GM19395 (cell line): ENCODE results near the gene SHROOM4.

Experiments
- ATAC-seq: cut with Tn5 transposase; IDR thresholded peaks from one replicate; pipeline ENCODE4 v1.9.1; 2021; ENCODE audit warnings: mild to moderate bottlenecking, moderate library complexity; ENCODE audit not compliant: unreplicated experiment

The SHROOM4 gene

GRCh38 chrX:50622751-50623150, 191.2 kb downstream of the SHROOM4 start:
- no peak for ATAC-seq

GRCh38 chrX:50618788-50619558, 195.0 kb downstream of the SHROOM4 start:
- ATAC-seq = no peak

DNA sequence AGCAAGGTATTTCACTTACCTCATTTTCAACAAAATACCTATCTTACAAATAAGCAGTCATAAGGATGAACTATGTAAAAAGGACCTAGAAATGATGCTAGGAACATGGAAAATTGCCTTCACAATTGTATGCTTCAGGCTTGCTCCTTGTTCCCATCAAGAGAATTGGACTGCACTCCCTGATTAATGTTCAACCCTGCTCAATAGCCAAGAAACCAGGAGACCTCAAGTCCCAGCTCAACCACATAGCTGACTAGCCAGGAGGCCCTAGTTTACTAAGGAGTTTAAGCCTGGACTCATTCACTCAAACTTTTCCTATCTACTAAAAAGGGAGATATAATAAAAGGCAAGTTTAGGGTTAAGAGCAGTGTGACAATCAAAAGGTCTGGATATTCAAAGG, 196.8 kb downstream of the SHROOM4 start:
- no peak for ATAC-seq

GRCh38 chrX:50615570-50616158, 198.3 kb downstream of the SHROOM4 start:
- ATAC-seq = no peak

DNA sequence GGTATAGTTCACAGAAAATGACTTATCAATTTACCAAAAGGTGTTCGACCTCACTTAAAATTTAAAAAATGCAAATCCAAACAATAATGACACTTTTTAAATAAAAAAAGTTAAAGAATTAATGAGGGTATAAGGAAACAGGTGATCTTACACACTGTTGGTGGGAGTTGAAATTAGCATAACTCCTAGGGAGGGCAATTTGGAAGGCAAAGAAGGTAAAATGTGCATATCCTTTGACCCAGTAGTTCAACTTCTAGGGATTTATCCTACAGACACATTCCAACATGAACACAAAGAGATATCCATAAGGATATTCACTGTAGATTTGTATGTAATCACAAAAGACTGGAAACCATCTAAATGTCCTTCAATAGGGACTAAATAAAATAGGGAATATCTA, 199.5 kb downstream of the SHROOM4 start:
- ATAC-seq = no peak

- ATAC-seq = no peak
Measured at GRCh38 chrX:50613846-50614245, 200.1 kb downstream of the SHROOM4 start.

DNA sequence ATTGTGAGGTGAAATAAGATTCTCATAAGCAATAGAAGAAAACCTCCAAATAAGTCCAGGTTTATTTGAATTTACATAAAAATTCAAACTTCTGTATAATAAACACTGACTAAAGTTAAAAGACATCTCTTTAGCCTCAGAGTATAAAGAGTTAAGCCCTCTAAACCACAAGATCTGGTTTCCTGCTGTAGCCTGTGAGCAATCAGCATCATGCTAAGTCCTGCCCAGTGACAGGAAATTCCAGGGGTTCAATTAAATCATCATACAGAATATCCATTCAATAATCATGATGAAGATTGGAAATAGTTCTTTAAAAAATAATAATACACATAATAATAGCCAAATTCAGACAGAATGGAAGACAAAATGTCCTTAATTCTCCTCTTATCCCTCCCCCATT, 204.2 kb downstream of the SHROOM4 start:
- no peak for ATAC-seq

GRCh38 chrX:50606300-50606950, 207.6 kb downstream of the SHROOM4 start:
- ATAC-seq = no peak

DNA sequence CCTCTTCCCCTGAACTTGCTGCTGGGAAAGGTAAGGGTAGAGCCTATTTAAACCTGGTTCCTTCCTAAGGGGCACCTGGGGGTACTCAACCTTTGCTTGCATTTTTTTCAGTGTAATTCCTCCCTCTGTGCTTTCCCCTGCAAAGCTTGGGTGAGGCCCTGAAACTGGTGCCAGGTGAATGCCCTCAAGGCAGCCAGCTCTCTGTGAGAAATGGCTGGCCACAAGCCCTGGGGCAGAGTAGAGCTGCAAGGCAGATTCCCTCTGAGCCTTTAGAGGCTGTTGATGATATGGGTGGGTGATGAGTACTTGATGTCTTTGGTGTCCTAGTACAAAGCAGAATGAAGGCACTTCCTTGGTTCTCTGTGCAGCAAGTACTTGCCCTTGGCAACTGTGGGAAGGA, 217.9 kb downstream of the SHROOM4 start:
- ATAC-seq = no peak

- no peak for ATAC-seq
Measured at GRCh38 chrX:50594788-50595187, 219.2 kb downstream of the SHROOM4 start.

- no peak for ATAC-seq
Measured at GRCh38 chrX:50586980-50587379, 227.0 kb downstream of the SHROOM4 start.

DNA sequence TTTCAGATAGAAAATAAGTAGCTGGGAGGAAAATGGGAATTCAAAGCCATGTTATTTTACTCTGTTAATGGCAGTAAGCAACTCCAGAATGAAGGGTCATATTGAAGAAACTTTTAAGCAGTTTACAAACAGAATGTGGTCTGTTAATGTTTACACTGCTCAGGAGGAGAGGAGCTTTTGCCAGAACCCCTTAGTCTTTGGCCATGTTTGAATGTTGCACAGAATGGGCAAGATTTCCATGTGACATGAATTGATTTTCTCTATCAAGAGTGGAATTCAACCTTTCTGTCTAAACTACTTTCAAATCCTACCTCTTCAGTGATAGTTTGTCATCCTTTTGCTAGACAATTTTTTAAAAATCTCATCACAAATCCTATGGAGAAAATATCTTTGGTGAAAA, 227.6 kb downstream of the SHROOM4 start:
- no peak for ATAC-seq

DNA sequence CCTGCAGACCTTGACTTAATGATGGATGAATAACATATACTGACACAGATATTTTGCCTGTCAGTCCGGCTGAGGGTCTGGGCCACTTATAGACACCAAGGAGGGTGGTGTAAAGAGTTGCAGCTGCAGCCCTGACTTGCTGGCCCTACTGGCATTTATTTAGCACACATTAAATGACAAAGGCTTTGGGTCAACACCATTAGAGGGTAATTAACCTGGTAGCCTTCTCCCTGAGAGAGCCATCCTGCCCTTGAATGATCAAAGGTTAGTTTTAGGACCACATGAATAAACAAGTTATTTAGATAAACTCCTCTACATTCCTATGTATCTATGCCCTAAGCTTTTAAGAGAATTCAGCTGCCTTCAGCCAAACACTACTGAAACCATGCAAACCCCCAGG, 232.6 kb downstream of the SHROOM4 start:
- ATAC-seq = no peak

DNA sequence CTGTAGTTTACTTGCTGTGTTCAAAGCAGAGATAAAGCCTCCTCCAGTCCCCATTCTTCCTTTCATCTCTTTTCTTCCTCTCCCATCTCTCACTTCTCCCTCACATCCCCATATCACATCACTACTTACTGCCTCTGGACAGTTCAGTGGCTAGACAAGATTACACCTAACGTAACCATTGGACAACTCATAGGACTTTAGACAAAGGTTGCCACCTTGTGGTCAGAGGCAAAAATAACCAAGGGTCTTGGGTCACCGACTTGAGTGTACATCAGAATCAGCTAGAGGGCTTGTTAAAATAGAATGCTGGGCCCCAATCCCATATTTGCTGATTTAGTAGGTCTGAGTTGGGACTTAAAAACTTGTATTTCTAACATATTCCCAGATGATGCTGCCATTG, 234.0 kb downstream of the SHROOM4 start:
- peak; percentile 82 for ATAC-seq

DNA sequence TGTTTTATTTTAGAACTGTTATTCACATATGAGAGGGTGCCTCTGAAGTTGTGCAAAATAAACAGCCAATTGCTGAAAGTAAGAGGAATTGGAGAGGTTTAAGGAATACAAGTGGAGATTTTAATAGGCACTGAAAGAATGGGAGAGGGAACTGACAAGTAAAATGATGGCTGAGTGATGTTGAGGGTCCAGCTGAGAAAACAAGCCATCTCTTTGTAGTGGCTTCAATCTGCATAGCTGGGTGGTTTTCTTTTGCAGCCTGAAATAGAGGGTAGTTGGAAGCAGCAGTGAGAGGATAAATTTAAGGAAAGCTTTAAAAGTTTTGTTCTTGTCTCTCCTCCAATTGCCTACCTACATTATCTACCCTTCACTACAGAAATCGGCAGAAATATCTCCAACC, 236.7 kb downstream of the SHROOM4 start:
- ATAC-seq = no peak

GRCh38 chrX:50567636-50568035, 246.4 kb downstream of the SHROOM4 start:
- ATAC-seq = no peak

- ATAC-seq = no peak
Measured at GRCh38 chrX:50565718-50566117, 248.3 kb downstream of the SHROOM4 start.
